Activated T-helper 1 cell treated with anti-CD3 and anti-CD28 coated beads, Interleukin-2, amount 50 U/mL, for 16 hours (primary cell): ENCODE data around the gene SMYD3.
"Not testable (repeated sequence)": the region's sequence is repeated elsewhere in the genome, so short reads cannot be mapped to it uniquely, and the experiment has no call there.

Experiments used
- DNase-seq, 2 donors: peaks; one replicate each; pipeline ENCODE4 v3.0.0-alpha.2; 2020; ENCODE audit warnings: low read depth in 1 of 2, low spot score in 1 of 2

The SMYD3 gene

GRCh38 chr1:246364415-246364941 is 142.6 kb downstream of the SMYD3 start:
- DNase-seq, result no peak

DNA sequence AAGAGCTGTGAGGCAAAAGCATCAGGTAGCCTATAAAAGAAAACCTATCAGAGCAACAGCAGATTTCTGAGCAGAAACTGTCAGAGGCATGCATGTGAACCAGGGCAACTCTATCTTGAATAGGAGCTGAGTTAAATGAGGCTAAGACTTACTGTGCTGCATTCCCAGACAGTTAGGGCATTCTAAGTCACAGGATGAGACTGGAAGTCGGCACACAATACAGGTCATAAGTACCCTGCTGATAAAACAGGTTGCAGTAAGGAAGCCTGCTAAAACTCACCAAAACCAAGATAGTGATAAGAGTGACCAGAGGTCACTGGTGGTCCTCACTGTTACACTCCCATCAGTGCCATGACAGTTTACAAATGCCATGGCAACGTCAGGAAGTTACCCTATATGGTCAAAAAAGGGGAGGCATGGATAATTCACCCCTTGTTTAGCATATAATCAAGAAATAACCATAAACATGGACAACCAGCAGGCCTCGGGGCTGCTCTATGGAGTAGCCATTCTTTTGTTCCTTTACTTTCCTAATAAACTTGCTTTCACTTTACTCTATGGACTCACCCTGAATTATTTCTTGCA is 150.0 kb downstream of the SMYD3 start:
- DNase-seq, result not testable (repeated sequence)

DNA sequence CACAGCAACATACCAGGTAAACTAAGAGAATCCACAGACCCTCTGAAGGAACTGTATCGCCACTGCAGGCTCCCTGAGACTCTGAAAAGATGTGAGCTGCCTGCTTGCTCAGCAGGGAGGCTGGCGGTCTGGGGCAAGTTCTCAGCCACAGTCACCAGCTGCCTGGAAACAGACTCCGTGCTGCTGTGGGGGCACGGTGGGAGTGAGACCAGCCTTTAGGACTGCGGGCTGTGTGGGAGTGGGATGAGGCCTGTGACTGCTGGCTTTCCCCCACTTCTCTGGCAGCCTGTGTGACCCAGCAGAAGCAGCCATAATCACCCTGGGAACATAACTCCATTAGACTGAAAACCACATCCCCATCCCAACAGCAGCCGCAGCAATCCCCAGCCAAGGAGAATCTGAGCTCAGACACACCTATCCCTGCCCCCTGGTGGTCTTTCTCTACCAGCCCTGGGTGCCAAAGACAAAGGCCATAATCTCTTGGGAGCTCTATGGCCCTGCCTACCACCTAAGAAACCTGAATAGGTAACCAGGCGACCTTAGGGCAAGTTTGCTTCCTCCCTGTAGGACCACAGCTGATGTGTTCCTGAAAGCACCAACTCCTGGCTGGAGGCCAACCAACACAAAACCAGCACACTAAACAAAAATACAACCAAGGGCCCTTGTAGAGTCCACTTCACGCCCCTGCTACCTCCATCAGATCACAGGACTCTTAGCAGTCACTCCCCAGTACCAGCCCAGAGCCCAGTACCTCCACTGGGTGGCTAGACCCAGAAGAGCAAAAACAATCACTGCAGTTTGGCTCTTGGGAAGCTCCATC is 151.5 kb downstream of the SMYD3 start:
- DNase-seq, result no peak

- DNase-seq, result no peak
Measured at GRCh38 chr1:246351721-246352120, 155.4 kb downstream of the SMYD3 start.

- DNase-seq, result no peak
Measured at GRCh38 chr1:246350745-246351144, 156.3 kb downstream of the SMYD3 start.

DNA sequence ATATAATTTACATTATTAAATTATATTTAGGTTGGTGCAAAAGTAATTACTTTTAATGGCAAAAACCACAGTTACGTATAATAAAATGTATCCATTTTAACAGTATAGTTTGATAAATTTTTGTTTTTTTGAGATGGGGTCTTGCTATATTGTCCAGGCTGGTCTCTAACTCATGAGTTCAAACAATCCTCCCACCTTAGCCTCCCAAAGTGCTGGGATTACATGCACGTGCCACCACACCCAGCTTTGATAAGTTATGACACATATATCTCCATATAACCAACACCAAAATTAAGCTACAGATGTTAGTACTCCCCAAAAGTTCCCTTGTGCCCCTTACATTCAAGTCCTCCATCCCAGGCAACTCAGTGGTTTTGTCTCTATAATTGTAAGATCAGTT is 163.1 kb downstream of the SMYD3 start:
- no peak for DNase-seq

DNA sequence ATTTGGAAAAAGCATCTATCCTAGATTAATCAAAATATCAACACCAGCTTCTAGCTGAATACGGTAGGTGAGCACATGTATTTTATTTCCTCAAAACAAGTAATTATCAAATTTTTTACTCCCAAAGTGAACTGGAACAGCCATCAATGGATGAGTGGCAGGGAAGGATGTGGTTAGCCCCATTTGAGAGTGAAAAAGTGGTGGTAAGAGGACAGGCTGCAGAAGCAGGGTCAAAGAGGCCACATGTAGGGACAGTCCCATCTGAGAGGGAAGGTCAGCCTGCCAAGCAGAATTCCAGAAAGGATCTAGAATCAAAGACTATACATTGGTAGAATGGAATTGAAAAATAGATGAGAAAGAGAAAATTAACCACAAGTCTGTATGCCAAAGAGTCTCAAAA is 163.8 kb downstream of the SMYD3 start:
- DNase-seq, result no peak

DNA sequence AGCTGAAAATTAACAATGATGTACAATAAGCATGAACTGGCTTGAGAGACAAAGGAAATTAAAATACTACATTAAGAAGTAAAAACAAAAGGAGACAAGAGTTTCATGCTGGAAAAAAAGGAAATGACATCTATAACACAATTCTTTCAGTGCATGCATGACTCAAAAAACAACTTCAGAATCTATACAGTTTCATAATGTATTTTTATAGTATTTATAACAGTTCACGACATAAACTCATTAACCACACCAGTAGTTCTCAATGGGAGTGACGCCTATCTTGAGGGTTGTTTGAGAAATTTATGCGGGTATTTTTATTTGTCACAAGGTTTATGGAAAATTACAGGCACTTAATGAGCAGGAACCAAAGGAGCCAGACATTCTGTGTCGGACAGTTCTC is 168.5 kb downstream of the SMYD3 start:
- no peak for DNase-seq

- DNase-seq, result no peak
Measured at GRCh38 chr1:246338098-246338497, 169.0 kb downstream of the SMYD3 start.

GRCh38 chr1:246335151-246335550 is 171.9 kb downstream of the SMYD3 start:
- DNase-seq, result no peak

DNA sequence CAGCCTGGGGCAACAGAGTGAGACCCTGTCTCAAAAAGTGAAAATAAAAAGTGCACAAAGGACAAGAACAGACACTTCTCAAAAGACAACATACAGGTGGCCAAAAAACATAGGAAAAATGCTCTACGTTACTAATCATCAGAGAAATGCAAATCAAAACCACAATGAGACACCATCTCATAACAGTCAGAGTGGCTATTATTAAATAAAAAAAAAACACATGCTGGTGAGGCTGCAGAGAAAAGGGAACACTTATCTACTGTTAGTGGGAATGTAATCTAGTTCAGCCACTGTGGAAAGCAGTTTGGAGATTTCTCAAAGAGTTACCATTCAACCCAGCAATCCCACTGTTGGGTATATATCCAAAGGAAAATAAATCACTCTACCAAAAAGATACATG is 173.2 kb downstream of the SMYD3 start:
- DNase-seq, result no peak

- no peak for DNase-seq
Measured at GRCh38 chr1:246332078-246332477, 175.0 kb downstream of the SMYD3 start.

- no peak for DNase-seq
Measured at GRCh38 chr1:246329900-246330299, 177.2 kb downstream of the SMYD3 start.

DNA sequence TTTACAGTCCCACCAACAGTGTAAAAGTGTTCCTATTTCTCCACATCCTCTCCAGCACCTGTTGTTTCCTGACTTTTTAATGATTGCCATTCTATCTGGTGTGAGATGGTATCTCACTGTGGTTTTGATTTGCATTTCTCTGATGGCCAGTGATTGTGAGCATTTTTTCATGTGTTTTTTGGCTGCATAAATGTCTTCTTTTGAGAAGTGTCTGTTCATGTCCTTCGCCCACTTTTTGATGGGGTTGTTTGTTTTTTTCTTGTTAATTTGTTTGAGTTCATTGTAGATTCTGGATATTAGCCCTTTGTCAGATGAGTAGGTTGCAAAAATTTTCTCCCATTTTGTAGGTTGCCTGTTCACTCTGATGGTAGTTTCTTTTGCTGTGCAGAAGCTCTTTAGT is 177.8 kb downstream of the SMYD3 start:
- not testable (repeated sequence) for DNase-seq

- DNase-seq, result no peak
Measured at GRCh38 chr1:246324711-246325110, 182.4 kb downstream of the SMYD3 start.

GRCh38 chr1:246324033-246324432 is 183.0 kb downstream of the SMYD3 start:
- DNase-seq, result not testable (repeated sequence)

- DNase-seq, result no peak
Measured at GRCh38 chr1:246320286-246320685, 186.8 kb downstream of the SMYD3 start.

DNA sequence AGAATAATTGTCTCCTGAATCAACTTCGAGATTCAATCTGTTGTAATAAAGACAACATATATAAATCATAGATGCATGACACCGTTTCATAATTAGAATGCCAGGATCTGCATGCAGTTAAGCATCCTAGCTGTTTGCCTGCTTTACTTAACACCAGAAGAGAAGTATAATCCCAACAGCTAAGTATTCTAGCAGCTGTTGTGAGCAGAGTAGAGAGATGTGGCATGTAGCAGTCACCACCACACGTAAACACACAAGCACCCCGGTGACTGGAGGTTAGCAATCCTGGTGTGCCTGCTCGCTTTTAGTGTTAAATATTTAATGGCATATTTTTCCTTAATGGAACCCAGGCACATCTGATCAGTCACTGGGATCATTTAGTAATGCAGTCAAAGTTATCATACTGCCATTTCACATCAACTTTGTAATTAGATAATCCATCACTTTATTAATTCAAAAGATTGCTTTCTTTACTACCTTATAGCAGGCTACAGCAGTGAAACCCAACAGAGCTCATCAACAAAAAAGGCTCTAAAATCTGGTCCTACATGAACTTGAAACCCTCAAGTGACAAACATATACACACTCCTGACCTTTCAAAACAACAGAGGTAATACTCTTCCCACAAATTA is 187.9 kb downstream of the SMYD3 start:
- DNase-seq, result no peak

- DNase-seq, result no peak
Measured at GRCh38 chr1:246318622-246319021, 188.5 kb downstream of the SMYD3 start.

- DNase-seq, result no peak
Measured at GRCh38 chr1:246318036-246318359, 189.1 kb downstream of the SMYD3 start.

DNA sequence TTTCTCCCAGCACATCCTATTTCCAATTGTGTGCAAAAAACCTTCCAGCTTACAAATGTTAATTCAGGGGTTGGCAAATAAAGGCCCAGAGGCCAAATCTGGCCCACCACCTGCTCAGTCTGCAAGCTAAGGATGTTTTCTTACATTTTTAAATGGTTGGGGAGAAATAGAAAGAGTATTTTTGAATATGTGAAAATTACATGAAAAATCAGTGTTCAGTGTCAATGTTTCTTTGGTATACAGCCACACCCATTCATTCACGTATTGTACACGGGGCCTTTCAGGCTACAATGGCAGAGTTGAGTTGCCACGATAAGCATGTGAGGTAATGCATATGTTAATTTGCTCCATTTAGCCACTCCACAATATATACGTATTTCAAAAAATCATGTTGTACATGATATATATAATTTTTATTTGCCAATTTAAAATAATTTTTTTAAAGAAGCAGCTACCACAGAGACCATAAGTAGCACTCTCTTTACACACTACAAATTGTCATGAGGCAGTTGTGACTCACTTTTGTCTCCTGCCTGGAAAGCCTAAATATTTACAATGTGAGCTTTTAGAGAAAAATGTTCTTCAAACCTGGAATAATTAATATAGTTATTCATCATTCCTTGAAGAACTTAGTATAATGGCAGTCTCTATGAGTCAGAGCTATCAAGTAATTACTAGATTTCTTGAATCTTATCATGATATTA is 189.6 kb downstream of the SMYD3 start:
- DNase-seq, result no peak

GRCh38 chr1:246311461-246311860 is 195.6 kb downstream of the SMYD3 start:
- DNase-seq, result no peak
